HL-60 (cell line): ENCODE results near the gene ATXN7.

Source experiments
- CTCF ChIP-seq: IDR thresholded peaks from one replicate; pipeline ENCODE4 v1.5.1; 2011; ENCODE audit warnings: low read length, control low read depth, inconsistent platforms; ENCODE audit not compliant: insufficient read depth
- GABPA ChIP-seq: IDR thresholded peaks from 2 replicates; pipeline ENCODE4 v1.6.1; 2012; ENCODE audit warnings: low read depth
- POLR2AphosphoS5 ChIP-seq: IDR thresholded peaks from 2 replicates; pipeline ENCODE4 v1.6.1; 2012; ENCODE audit warnings: low read depth
- SPI1 ChIP-seq: IDR thresholded peaks from 2 replicates; pipeline ENCODE4 v1.6.1; 2012; ENCODE audit warnings: low read depth, mild to moderate bottlenecking, borderline replicate concordance
- TF ChIP-seq, protein P1 (sequence below): IDR thresholded peaks from 2 replicates; pipeline ENCODE4 v1.6.1; 2012; ENCODE audit warnings: low read depth; ENCODE audit not compliant: insufficient replicate concordance

- TF ChIP-seq CTCF (no peak), SPI1 (no peak), POLR2AphosphoS5 (no peak), GABPA (no peak)
- TF ChIP-seq, protein P1, sequence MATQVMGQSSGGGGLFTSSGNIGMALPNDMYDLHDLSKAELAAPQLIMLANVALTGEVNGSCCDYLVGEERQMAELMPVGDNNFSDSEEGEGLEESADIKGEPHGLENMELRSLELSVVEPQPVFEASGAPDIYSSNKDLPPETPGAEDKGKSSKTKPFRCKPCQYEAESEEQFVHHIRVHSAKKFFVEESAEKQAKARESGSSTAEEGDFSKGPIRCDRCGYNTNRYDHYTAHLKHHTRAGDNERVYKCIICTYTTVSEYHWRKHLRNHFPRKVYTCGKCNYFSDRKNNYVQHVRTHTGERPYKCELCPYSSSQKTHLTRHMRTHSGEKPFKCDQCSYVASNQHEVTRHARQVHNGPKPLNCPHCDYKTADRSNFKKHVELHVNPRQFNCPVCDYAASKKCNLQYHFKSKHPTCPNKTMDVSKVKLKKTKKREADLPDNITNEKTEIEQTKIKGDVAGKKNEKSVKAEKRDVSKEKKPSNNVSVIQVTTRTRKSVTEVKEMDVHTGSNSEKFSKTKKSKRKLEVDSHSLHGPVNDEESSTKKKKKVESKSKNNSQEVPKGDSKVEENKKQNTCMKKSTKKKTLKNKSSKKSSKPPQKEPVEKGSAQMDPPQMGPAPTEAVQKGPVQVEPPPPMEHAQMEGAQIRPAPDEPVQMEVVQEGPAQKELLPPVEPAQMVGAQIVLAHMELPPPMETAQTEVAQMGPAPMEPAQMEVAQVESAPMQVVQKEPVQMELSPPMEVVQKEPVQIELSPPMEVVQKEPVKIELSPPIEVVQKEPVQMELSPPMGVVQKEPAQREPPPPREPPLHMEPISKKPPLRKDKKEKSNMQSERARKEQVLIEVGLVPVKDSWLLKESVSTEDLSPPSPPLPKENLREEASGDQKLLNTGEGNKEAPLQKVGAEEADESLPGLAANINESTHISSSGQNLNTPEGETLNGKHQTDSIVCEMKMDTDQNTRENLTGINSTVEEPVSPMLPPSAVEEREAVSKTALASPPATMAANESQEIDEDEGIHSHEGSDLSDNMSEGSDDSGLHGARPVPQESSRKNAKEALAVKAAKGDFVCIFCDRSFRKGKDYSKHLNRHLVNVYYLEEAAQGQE, result no peak
Measured at GRCh38 chr3:63861306-63861705, 2.4 kb upstream of the ATXN7 start.
